K562 (cell line): ENCODE results near the gene PPIL4. TPM values are rescaled to one million over a fixed set of nuclear protein-coding genes. Genes with fewer than 3 reads are reported as not detected.

ENCODE experiments used
- CCNT2 ChIP-seq: IDR thresholded peaks from 2 replicates; pipeline ENCODE4 v1.6.1; 2011; ENCODE audit warnings: borderline replicate concordance, low read depth, mild to moderate bottlenecking, moderate library complexity, mixed read lengths, low read length; ENCODE audit not compliant: insufficient read length; ENCODE audit errors: extremely low read depth
- CEBPB ChIP-seq: fragments of 450-650 bp; IDR thresholded peaks from 2 replicates; pipeline ENCODE4 v1.6.1; 2016; ENCODE audit warnings: missing genetic modification characterization, missing compliant biosample characterization
- EP400 ChIP-seq: fragments of 450-650 bp; IDR thresholded peaks from 2 replicates; pipeline ENCODE4 v1.6.1; 2017; ENCODE audit warnings: antibody characterized with exemption, mild to moderate bottlenecking, moderate library complexity
- ESRRA ChIP-seq: fragments of 450-650 bp; IDR thresholded peaks from 2 replicates; pipeline ENCODE4 v1.6.1; 2014; ENCODE audit warnings: low read depth, mild to moderate bottlenecking, moderate library complexity, borderline replicate concordance
- EWSR1 ChIP-seq: fragments of 450-650 bp; IDR thresholded peaks from 2 replicates; pipeline ENCODE4 v1.6.1; 2018; ENCODE audit warnings: borderline replicate concordance, mild to moderate bottlenecking, low read depth, moderate library complexity; ENCODE audit not compliant: partially characterized antibody
- HIVEP1 ChIP-seq: fragments of 250-450 bp; sonication (Bioruptor Pico); IDR thresholded peaks from 2 replicates; pipeline ENCODE4 v1.4.0; 2020; ENCODE audit warnings: mild to moderate bottlenecking
- MBD2 ChIP-seq: sonication (generic); IDR thresholded peaks from 2 replicates; pipeline ENCODE4 v1.6.1; 2016; ENCODE audit warnings: low read depth, borderline replicate concordance
- MEF2D ChIP-seq: conservative IDR thresholded peaks from 2 replicates; pipeline ENCODE4 v1.6.1; 2016; ENCODE audit warnings: low read depth, missing genetic modification characterization, missing compliant biosample characterization
- MTA1 ChIP-seq: fragments of 450-650 bp; IDR thresholded peaks from 2 replicates; pipeline ENCODE4 v1.6.1; 2017; ENCODE audit warnings: borderline replicate concordance
- NBN ChIP-seq: fragments of 450-650 bp; IDR thresholded peaks from 2 replicates; pipeline ENCODE4 v1.6.1; 2016; ENCODE audit warnings: low read depth, mild to moderate bottlenecking
- POLR2B ChIP-seq: fragments of 450-650 bp; IDR thresholded peaks from 2 replicates; pipeline ENCODE4 v1.6.1; 2018; ENCODE audit warnings: low read depth; ENCODE audit not compliant: partially characterized antibody
- SETDB1 ChIP-seq: IDR thresholded peaks from one replicate; pipeline ENCODE4 v1.6.1; 2012; ENCODE audit warnings: low read length, control low read depth, inconsistent platforms
- SIN3A ChIP-seq, 2 experiments: fragments of 150-350 bp in 1 of 2; IDR thresholded peaks; 2 replicates each; pipeline ENCODE4 v1.6.1; 2011 to 2016; ENCODE audit warnings: borderline replicate concordance in 2 of 2, low read depth in 2 of 2, low read length in 2 of 2, mild to moderate bottlenecking in 2 of 2, moderate library complexity in 2 of 2; ENCODE audit not compliant: control insufficient read depth in 1 of 2
- SMARCB1 ChIP-seq: IDR thresholded peaks from 2 replicates; pipeline ENCODE4 v1.6.1; 2011; ENCODE audit warnings: improper control_type of control experiment, low read depth; ENCODE audit not compliant: insufficient read length
- YBX1 ChIP-seq: fragments of 450-650 bp; IDR thresholded peaks from 2 replicates; pipeline ENCODE4 v1.7.1; 2016; ENCODE audit warnings: mild to moderate bottlenecking
- polyA plus RNA-seq, 8 experiments: library from polyadenylated mRNA; depleted of rRNA in 4 of 8; stranded (reverse) in 5 of 8; unstranded in 3 of 8; fragments of >200 nt; fragmentation: Nextera tagmentation in 2 of 8; fragmentation: Illumina TruSeq in 1 of 8; extraction: Ambion mirVana in 2 of 8; extraction: Trizol in 1 of 8; gene quantifications; 2 replicates each; pipeline versions ENCODE4 v1.2.1 to v1.2.3, GENCODE V29; 2011 to 2014; ENCODE audit warnings: inconsistent platforms in 1 of 8, missing spikeins in 1 of 8
- total RNA-seq, 7 experiments: library from RNA; depleted of rRNA in 6 of 7; stranded (reverse); fragments of >200 nt in 6 of 7; fragmentation: Illumina TruSeq in 2 of 7; extraction: Trizol in 2 of 7; gene quantifications; 2 replicates each; pipeline versions ENCODE4 v1.2.1 to v1.2.3, GENCODE V29; 2011 to 2021; ENCODE audit warnings: low replicate concordance in 1 of 7
- TF ChIP-seq, protein P1 (sequence below): sonication (generic); formaldehyde crosslinking; IDR thresholded peaks from 2 replicates; pipeline ENCODE4 v1.8.0; 2023; ENCODE audit warnings: mild to moderate bottlenecking, missing genetic modification reagents
- TF ChIP-seq, protein P2 (sequence below), 2 experiments: fragments of 450-650 bp; conservative IDR thresholded peaks; 2 replicates each; pipeline ENCODE4 v1.6.1; 2017; ENCODE audit warnings: mild to moderate bottlenecking in 2 of 2, moderate library complexity in 2 of 2
- TF ChIP-seq, protein P3 (sequence below): fragments of 450-650 bp; IDR thresholded peaks from 2 replicates; pipeline ENCODE4 v1.6.1; 2016
- TF ChIP-seq, protein P4 (sequence below), 2 experiments: fragments of 450-650 bp in 1 of 2; sonication (generic) in 1 of 2; formaldehyde crosslinking in 1 of 2; IDR thresholded peaks in 1 of 2; conservative IDR thresholded peaks in 1 of 2; 2 replicates each; pipeline versions ENCODE4 v1.6.1 to v1.8.1; 2016 to 2023; ENCODE audit warnings: mild to moderate bottlenecking in 2 of 2, moderate library complexity in 2 of 2, inconsistent platforms in 1 of 2, missing genetic modification reagents in 1 of 2

Gene PPIL4
- total and polyA plus RNA-seq, 9 of the 15 experiments (the other 6 are each of a cell fraction or from before 2014, with no cell fraction given) = 14.5 to 55.2 (median 45.9) TPM

DNA sequence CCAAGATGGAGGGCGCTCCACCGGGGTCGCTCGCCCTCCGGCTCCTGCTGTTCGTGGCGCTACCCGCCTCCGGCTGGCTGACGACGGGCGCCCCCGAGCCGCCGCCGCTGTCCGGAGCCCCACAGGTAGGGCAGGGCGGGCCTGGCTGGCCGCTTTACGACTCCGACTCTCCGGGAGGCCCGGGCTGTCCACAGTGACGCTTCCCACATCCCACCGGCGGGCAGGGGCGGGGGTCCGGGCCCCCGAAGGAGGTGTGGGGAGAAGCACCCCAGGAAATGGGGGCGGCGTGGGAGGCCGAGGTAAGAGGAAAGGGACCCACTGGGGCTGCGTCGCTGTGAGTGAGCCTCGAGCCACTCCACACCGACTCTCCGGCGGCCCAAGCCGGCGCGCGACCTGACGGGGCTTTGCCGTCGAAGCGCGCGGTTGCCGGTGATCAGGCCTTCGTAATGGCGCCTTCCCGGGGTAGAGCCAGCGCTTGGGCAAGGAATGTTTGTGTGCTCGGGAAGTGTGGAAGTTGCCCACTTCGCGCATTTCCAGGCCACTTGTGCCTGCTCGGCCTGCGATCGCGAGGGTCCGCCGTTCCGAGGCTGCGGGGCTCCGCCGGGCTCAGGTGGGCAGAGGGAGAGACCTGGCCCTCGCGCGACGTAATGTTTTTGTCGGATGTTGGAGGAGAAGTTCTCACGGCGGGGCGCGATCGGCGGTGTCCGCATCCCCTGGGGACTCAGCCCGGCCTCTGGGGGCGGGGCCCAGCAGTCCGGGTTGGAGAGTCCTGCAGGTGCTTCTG, 20.8 kb upstream of the PPIL4 start (continued):
- TF ChIP-seq, protein P1, sequence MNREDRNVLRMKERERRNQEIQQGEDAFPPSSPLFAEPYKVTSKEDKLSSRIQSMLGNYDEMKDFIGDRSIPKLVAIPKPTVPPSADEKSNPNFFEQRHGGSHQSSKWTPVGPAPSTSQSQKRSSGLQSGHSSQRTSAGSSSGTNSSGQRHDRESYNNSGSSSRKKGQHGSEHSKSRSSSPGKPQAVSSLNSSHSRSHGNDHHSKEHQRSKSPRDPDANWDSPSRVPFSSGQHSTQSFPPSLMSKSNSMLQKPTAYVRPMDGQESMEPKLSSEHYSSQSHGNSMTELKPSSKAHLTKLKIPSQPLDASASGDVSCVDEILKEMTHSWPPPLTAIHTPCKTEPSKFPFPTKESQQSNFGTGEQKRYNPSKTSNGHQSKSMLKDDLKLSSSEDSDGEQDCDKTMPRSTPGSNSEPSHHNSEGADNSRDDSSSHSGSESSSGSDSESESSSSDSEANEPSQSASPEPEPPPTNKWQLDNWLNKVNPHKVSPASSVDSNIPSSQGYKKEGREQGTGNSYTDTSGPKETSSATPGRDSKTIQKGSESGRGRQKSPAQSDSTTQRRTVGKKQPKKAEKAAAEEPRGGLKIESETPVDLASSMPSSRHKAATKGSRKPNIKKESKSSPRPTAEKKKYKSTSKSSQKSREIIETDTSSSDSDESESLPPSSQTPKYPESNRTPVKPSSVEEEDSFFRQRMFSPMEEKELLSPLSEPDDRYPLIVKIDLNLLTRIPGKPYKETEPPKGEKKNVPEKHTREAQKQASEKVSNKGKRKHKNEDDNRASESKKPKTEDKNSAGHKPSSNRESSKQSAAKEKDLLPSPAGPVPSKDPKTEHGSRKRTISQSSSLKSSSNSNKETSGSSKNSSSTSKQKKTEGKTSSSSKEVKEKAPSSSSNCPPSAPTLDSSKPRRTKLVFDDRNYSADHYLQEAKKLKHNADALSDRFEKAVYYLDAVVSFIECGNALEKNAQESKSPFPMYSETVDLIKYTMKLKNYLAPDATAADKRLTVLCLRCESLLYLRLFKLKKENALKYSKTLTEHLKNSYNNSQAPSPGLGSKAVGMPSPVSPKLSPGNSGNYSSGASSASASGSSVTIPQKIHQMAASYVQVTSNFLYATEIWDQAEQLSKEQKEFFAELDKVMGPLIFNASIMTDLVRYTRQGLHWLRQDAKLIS (CRISPR knock-in tag) = peak; percentile 79
- TF ChIP-seq POLR2B (peak; percentile 64), SMARCB1 (no peak), EP400 (peak; percentile 44; the same call in 1 of the 2 replicates), SETDB1 (no peak), MTA1 (no peak), CEBPB (no peak), SIN3A (IDR thresholded peaks at IDR 0.05; ENCODE audit: borderline replicate concordance in 2 of 2, control insufficient read depth in 1 of 2, low read depth in 2 of 2, low read length in 2 of 2) (peak in 1 of 2 experiments; percentile 83; a peak in 3 of 4 replicates), MBD2 (no peak), YBX1 (no peak), CCNT2 (peak; percentile 14), HIVEP1 (CRISPR knock-in tag) (no peak), ESRRA (peak; percentile 34; the same call in 1 of the 2 replicates), MEF2D (tag) (no peak), NBN (peak; percentile 37; the same call in 1 of the 2 replicates), EWSR1 (no peak)
- TF ChIP-seq, protein P2, sequence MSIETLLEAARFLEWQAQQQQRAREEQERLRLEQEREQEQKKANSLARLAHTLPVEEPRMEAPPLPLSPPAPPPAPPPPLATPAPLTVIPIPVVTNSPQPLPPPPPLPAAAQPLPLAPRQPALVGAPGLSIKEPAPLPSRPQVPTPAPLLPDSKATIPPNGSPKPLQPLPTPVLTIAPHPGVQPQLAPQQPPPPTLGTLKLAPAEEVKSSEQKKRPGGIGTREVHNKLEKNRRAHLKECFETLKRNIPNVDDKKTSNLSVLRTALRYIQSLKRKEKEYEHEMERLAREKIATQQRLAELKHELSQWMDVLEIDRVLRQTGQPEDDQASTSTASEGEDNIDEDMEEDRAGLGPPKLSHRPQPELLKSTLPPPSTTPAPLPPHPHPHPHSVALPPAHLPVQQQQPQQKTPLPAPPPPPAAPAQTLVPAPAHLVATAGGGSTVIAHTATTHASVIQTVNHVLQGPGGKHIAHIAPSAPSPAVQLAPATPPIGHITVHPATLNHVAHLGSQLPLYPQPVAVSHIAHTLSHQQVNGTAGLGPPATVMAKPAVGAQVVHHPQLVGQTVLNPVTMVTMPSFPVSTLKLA (conservative IDR thresholded peaks at IDR 0.05) = peak in 1 of 2 experiments; percentile 38; a peak in 2 of 4 replicates
- TF ChIP-seq, protein P3, sequence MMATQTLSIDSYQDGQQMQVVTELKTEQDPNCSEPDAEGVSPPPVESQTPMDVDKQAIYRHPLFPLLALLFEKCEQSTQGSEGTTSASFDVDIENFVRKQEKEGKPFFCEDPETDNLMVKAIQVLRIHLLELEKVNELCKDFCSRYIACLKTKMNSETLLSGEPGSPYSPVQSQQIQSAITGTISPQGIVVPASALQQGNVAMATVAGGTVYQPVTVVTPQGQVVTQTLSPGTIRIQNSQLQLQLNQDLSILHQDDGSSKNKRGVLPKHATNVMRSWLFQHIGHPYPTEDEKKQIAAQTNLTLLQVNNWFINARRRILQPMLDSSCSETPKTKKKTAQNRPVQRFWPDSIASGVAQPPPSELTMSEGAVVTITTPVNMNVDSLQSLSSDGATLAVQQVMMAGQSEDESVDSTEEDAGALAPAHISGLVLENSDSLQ = no peak
- TF ChIP-seq, protein P4, sequence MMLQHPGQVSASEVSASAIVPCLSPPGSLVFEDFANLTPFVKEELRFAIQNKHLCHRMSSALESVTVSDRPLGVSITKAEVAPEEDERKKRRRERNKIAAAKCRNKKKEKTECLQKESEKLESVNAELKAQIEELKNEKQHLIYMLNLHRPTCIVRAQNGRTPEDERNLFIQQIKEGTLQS (IDR thresholded peaks at IDR 0.05) = no peak
- TF ChIP-seq, protein P4 (CRISPR knock-in tag; conservative IDR thresholded peaks at IDR 0.05) = no peak; the same call in 1 of the 2 replicates
